HG02610 (cell line): ENCODE data around the gene FLAD1.

Source experiments
- ATAC-seq: cut with Tn5 transposase; IDR thresholded peaks from one replicate; pipeline ENCODE4 v1.9.1; 2021; ENCODE audit warnings: mild to moderate bottlenecking, moderate library complexity; ENCODE audit not compliant: unreplicated experiment

FLAD1 gene

DNA sequence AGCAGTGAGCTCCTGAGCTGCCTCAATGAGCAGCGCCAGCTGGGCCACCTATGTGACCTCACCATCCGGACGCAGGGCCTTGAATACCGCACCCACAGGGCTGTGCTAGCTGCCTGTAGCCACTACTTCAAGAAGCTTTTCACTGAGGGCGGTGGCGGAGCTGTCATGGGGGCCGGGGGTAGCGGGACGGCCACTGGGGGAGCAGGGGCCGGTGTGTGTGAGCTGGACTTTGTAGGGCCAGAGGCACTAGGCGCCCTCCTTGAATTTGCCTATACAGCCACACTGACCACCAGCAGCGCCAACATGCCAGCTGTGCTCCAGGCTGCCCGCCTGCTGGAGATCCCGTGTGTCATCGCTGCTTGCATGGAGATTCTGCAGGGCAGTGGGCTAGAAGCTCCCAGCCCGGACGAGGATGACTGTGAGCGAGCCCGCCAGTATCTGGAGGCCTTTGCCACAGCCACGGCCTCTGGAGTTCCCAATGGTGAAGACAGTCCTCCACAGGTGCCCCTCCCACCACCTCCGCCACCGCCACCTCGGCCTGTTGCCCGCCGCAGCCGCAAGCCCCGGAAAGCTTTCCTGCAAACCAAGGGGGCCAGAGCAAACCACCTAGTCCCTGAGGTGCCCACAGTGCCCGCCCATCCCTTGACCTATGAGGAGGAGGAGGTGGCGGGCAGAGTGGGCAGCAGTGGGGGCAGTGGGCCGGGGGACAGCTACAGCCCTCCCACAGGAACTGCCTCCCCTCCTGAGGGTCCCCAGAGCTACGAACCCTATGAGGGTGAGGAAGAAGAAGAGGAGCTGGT is 31.8 kb downstream of the FLAD1 start:
- ATAC-seq: no peak

DNA sequence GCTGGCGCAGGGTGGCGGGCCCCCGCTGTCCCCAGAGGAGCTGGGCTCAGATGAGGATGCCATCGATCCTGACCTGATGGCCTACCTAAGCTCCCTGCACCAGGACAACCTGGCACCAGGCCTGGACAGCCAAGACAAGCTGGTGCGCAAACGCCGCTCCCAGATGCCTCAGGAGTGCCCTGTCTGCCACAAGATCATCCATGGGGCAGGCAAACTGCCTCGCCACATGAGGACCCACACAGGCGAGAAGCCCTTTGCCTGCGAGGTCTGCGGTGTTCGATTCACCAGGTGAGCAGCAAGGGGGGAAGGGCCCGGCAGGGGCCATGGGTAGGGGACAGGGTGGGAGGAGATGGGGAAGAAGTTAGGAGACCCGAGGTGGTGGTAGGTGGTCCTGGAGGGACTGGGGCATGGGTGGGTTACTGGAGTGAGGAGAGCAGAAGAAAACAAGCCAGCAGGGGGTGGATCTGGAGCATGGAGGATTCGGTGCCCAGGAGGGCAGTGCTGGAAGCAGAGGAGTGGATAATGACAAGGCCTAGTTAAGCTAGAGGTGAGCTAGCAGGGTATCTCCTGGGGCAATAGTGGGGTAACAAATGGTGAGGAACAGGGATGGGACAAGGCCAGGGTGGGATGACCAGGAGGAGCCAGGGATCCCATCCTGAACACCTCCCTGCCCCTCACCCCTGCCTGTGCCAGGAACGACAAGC is 32.5 kb downstream of the FLAD1 start:
- no peak for ATAC-seq

GRCh38 chr1:155016231-155016831 is 33.2 kb downstream of the FLAD1 start:
- ATAC-seq: no peak

DNA sequence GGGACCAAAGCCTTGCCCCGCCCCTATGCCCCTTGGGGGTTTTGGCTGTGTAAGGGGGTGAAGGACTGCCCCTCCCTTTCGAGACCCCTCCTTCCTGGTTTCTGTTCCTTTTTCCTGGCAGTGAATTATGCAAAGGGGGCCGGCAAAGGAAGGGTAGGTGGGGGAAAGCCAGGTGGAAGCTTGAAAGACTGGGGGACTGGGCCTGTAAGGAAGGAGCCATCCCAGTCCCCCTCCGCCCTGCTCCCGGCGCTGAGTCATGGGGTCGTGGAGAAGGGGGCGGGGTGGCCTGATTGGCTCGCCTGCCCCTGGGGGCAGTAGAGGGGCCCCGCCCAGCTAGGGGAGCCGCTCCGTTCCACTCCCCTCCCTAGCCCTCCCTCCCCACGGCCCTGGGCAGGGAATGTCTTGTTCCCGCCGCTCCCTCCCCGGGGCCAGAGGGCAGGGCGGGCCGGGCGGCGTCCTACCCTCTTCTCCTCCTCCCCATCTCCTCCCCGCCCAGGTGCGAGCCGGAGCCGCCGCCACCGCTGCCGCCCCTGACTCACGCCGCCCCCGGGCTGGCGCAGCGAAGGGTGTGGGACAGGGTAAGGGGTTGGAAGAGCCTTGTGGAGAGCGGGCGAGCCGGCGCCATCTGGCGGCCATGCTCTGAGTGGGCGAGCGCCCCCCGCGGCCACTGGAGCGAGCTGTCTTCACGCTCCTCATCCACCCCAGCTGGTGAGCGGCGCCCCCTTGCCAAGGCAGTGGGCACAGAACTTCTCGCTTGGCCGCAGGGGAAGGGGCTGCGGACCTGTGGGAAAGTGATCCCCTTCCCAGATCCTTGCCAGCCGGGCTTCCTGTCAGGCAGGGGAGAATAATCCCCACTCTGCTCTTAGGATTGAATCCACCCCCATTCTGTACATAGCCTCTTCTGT is 34.1 kb downstream of the FLAD1 start:
- ATAC-seq: peak; percentile 71

DNA sequence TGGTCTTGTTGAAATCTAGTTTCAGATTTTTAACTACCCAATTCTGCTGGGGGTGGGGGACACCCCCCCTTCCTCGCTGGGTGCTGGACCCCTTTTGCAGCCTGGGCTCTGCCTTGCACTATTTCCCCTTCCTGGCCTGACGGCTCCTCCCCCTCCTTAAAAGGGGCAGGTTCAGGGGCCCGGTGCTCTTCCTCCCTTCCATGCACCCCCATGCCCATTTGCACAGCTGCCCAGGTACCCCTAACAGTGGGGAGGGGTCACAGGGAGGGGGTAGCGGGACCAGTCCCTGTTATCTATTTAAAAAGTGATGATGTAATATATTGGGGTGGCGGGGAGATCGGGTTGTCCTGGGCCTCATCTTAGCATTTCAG is 34.8 kb downstream of the FLAD1 start:
- no peak for ATAC-seq

GRCh38 chr1:155018617-155019348 is 35.6 kb downstream of the FLAD1 start:
- ATAC-seq: no peak

DNA sequence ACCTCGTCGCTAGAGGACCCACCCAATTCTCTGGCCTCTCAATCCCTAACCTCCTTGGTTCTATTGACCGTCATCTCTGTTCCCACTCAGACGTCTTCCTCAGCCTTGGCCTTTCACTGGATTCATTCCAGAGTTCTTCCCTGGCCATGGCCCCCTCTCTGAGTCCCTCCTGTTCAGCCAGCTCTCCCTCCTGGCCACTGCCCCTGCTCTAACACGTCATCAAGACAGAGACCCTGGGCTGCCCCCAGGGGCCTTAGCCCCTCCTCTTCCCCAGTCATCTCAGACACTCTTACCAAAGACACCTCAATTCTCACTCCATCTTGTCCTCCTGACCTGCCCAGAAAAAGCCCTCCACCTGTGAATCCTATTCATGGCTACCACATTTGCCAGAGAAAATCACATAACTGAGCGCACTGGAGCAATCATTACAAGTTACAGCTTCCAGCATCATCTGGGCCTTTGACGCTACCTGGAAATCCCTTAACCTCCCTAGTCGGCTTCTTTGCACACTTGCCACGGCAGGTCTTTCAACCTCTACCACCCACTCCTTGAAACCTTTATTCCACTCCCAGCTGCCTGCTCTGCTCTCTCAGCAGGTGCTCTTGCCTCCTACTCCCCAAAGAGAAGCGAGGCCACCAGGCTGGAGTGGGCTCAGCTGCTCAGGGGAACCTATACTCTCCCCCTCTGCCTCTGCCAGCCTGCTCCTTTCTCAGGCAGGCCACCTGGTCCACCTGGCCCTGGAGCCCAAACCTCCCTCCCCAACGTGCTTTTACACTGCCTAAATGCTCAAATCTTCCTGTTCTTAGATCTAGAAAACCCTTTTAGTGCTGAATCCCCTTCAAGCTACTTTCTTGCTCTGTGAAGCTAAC is 36.5 kb downstream of the FLAD1 start:
- no peak for ATAC-seq

DNA sequence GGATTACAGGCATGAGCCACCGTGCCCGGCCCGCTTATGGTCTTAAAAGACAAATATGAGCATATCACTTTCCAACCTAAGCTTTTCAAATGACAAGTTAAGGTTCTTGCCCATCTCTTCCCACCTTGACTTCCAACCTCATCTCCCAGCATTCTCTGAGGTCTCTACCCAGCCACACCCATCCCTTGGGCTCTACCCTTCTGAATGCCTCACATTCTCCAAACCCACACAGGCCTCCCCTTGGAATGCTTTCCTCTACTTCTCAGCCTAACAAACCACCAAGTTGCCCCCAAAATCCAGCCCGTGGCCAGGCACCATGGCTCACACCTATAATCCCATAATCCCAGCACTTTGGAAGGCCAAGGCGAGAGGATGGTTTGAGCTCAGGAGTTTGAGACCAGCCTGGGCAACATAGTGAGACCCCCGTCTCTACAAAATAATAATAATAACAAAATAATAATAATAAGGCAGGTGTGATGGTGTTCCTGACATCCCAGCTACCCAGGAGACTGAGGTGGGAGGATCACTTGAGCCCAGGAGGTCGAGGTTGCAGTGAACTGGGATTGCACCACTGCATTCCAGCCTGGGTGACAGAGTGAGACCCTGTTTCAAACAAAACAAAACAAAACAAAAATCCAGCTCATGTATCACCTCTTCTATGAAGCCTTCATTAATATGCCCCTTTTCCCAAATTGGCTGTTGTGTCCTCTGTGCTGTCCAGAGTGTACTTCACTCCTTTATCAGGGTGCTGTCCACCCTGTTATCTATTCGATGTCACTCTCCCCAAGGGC is 39.2 kb downstream of the FLAD1 start:
- ATAC-seq: no peak

GRCh38 chr1:155022927-155023236 is 39.7 kb downstream of the FLAD1 start:
- no peak for ATAC-seq

GRCh38 chr1:155023627-155024026 is 40.5 kb downstream of the FLAD1 start:
- no peak for ATAC-seq

DNA sequence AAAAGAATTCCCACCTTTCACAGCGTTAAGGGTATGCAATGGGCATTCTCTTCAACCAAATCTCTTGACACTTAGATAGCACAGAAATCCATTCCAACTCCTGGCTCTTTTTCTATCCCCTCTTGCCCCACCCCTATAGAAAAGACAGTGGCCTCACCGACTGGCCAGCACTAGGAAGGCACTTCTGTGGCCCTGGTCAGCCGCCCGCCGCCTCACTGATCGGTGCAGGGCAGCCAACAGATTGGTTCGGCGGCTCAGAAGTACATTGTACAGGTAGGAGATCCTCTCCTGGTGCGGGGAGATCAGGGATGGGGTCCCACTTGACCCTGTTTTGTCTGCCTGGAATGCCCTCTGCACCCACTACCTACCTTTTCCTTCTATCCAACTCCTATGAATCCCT is 41.2 kb downstream of the FLAD1 start:
- no peak for ATAC-seq

- ATAC-seq: no peak
Observed at GRCh38 chr1:155026154-155026553, 43.0 kb downstream of the FLAD1 start.

GRCh38 chr1:155026588-155026987 is 43.4 kb downstream of the FLAD1 start:
- no peak for ATAC-seq

- no peak for ATAC-seq
Observed at GRCh38 chr1:155029513-155030242, 46.5 kb downstream of the FLAD1 start.

- ATAC-seq: no peak
Observed at GRCh38 chr1:155030243-155030795, 47.2 kb downstream of the FLAD1 start.

DNA sequence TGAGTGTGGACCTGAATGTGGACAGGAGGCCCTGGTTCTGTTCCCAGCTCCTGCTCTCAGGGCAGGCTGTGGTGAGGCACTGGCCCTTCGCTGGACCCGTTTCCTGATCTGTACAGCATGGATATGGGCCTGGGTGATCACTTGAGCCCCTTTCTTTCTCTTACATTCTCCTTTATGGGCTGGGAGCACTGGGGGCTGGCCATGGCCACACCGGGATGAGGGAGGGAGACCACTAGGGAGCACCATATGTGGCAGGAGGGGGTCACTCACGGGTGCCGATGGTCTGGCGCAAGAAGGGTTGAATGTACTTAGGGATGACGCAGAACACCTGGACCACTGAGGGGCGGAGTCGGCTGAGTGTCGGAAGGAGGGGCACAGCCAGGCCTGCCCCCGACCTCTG is 47.8 kb downstream of the FLAD1 start:
- ATAC-seq: no peak

DNA sequence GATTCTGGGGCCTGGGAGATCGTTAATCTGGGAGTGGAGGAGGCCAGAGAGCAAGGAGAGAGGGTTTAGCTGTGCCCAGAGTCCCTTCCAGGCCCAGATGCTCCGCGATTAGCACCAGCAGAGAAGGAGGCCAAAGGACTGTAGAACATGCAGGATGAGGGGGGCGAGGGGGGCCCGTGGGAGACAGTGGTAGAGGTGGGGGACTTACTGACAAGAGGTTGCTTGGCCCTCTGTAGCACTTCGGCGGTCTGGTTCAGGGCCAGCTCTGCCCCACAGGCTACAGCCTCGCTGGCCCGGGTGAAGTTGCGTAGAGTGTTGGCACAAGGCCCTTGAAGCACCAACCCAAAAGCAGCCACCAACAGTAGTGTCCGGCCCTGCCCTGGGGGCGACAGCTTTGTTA is 49.7 kb downstream of the FLAD1 start:
- no peak for ATAC-seq

DNA sequence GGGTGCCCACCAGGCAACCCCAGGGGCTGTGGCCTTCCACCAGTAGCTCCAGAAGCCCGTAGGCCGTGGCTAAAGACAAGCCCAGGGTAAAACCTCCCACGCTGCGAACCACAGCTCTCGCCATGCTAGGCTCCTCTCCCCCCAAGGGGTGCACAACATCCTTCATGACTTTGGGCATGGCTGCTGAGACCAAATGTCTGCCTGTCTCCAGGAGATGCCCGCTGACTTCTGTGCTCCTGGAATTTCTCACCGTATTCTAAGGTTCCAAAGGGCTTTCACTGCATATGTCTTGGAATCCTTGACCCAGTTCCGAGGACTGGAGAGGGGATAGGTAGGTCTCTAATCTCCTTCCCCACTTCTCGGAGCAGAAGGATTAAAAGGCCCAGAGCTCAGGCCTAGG is 50.4 kb downstream of the FLAD1 start, which contains the start of the genes DCST1 and DCST2:
Gene DCST1, plus strand, starts transcription at position 301 of the 400 bp plus-strand sequence. CDS start 213 bp downstream, outside the sequence.
Gene DCST2, minus strand, starts transcription at position 258 of the 400 bp plus-strand sequence. Its CDS starts 80 bp downstream, at position 178.
- no peak for ATAC-seq
